HuH-7 (cell line): ENCODE results near the gene CLK2.
"Not testable (repeated sequence)": the region's sequence is repeated elsewhere in the genome, so short reads cannot be mapped to it uniquely, and the experiment has no call there.

ENCODE experiments used
- DNase-seq: peaks from one replicate; pipeline ENCODE4 v3.0.0; 2011; ENCODE audit warnings: low spot score

CLK2 gene

DNA sequence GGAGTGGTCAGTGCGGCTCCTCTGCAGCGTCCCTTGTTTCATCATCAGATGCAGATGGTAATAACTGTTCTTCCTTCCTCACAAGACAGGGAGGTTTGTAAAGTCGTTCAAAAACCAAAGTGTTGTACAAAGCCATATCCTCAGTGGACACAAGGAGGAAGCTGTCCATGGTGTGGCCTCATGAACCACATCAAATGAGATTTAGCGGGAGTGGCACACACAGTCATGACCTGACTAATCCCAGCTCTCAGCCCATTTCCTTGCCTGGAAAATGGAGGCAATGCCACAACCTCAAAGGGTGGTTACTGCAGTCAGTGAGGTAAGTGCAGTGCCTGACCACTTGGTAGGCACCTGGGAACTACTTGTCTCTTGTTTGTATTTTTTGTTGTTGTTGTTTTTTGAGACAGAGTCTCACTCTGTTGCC is 31.5 kb downstream of the CLK2 start:
- no peak for DNase-seq

DNA sequence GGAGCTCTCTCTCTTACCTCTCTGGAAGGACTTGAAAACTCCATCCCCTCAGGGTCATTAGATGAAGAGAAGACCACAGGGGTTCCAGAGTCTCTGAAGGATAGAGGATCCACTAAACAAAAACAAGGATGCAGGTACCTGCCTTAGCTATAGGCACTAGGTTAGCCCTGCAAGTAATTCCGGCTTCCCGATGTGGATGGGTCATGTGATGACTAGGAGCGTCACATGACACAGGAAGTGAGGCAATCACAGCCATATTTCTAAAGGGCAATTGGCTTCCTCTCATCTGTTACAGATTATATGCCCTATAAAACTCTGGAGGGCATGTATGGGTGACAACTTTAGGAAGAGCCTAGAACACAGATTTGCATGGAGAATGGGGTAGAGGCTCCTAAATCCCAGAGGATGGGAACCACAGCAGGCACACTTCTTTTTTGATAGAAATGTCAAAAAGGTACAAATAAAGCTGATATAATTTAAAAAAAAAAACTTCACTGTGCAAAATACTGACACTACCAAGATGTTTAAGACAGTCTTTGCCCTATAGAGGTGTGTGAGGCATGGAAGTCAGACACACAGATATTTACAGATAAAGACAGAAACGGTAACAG is 32.1 kb downstream of the CLK2 start:
- peak; percentile 87 for DNase-seq

DNA sequence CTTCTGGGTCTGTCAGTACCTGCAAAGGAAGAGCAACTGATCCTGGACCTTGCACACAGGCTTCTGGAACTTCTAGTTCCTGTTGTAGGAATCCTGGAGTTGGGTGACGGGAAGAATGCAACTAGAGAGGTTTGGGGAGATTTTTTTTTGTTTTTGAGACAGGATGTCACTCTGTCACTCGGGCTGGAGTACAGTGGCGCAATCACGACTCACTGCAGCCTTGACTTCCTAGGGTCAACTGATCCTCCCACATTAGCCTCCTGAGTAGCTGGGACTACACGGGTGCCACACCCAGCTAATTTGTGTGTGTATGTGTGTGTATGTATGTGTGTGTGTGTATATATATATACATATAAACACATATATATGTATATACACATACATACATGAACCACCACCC is 36.9 kb downstream of the CLK2 start:
- no peak for DNase-seq

DNA sequence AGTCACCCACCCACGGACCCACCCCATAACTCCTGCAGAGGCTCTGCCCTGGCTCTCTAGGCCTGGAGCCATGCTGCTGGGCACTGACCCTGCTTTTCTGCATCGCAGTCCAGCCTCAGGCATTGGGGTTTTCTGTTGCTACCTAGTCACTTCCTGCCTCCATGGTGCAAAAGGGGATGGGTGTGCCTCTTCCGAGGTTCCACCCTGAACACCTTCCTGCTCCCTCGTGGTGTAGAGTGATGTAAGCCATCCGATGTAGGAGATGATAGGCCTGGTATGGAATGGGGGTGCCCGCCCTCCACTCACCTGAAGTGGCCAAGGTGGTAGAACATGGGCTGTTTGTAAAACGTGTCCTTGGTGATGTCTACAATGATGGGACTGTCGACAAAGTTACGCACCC is 37.9 kb downstream of the CLK2 start:
- not testable (repeated sequence) for DNase-seq

DNA sequence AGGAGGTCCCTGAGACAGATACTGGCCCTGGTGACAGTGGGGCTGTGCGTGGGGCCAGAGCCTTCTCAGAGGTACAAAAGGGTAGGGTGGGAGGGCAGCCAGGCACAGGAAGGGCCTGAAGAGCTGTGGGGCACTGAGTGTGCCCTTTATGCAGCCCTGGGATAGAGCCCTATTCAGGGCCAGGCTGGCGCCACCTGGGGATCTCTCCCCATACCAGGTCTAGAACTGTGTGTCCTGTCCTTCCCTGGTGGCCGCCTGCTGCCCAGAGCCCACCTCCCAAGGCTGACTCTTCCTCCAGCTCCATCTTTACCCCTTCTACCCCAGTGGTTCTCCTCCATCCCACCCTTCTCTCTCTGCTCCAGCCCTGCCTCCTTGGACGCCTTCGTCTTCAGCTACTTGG is 39.8 kb downstream of the CLK2 start:
- not testable (repeated sequence) for DNase-seq

DNA sequence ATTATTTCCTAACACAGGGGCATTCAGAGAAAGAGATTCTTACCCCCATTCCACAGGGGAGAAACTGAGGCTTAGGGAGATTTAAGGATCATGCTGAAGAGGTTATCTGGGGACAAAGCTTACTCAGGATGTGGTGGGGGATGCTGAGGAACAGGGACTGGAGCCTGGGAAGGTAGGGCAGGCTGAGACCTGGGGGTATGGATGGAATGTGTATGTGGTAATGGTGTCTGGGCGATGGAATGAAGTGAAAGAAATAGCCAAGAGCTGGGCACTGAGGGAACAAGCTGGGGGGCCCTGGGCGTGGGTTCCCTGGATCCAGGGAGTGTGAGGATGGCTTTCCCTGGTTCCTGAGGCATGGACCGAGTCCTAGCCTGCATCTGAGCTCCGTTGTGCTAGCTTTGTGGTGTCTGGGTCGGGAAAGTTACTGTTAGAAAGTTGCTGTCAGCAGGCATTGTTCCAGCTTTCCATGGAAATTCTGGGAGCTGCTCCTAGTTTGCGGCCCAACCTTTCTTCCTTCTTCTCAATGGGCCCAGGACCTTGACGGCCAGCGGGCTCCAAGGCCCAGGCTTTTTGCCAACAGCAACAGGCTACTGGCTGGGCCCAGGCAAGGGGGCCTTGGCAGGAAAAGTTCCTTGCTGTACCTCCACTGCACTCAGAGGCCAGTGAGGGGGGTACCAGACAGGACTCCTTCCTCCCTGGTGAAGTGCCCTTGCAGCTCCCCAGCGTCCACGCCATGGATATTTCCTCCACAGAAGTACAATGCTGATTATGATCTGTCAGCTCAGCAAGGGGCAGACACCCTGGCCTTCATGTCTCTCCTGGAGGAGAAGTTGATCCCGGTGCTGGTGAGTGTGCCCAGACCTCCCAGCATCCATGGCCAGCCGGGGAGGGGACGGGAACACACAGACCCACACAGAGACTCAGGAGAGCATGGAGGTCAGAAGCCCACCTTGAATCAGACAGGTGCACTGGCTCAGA is 41.0 kb downstream of the CLK2 start:
- DNase-seq: not testable (repeated sequence)

DNA sequence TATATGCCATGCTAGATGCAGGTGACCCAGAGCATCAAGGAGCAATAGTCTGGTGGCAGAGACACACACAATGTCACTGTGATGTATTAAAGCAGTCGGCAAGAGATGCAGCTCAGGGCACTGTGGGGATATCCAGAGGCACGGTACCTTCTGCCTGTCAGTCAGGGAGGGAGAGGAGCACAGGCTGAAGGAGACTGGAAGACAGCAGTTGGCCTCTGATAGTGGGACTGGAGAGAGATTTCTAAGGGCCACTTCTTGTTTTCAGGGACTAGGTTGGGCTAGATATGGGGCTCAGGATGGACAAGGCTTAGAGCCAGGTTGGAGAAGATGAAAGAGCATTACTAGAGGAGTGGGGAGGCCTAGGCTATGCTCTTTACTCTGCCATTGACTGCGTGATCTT is 42.0 kb downstream of the CLK2 start:
- not testable (repeated sequence) for DNase-seq

DNA sequence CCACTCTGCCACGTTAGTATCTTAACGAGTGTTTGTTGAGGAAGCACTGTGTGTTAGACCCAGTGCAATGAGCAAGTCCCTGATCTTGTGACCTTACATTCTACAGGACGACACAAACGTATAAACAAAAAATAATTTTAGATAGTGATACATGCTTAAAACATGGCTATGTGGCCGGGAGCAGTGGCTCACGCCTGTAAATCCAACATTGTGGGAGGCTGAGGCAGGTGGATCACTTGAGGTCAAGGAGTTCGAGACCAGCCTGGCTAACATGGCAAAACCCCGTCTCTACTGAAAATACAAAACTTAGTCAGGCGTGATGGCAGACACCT is 45.2 kb downstream of the CLK2 start:
- no peak for DNase-seq

DNA sequence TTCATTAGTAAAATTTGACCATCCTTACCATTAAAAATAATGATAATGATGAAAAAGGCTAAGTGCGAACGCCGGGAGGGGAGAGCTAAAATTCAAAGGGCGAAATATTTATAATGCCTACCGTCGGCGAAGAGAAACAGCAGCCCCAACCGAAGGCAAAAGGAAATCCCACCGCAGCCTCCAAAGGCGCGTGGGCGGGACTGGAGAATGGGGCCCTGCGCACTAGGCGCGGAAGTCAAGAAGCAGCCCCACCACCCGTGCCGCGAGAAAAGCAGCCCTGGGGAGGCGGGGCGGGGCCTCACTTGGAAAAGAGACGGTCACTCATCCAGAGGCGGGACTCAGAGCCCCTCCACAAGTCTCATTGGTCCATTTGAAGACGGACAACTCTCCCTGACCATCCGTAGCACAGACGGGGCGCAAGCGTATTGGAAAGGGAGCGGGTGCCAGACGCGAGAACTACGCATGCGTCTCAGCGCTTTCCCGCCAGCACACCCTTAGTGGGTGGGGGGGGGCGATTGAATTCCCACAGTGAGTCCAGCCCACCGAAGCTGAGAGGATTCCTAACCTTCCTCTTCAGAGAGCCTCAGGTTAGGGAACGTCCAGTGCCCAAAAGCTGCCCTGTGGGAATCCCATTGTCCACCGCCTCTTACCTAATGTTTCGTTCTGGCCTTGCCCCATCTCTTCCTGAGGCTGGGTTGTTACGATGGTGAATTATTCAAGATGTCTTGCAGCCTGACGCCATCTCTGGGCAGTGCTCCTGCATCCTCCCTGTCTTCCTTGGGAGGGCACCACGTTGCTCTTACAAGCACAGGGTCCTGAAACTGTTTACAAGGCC is 45.8 kb downstream of the CLK2 start:
- DNase-seq: peak; percentile 99

DNA sequence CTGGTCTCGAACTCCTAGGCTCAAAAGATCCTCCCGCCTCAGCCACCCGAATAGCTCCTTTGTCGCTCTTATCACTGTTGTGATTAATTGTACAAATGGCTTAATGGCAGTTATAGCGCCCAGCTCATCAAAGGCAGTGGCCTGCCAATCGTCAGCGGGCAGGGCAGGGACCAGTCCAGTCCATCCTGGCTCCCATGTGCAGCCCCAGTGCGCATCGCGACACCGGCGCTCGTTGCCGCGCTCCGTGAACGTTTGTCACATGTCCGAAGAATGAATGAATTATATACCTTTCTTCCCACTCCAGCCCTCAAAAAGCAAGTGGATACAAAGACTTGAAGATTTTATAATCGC is 46.4 kb downstream of the CLK2 start:
- peak; percentile 47 for DNase-seq

DNA sequence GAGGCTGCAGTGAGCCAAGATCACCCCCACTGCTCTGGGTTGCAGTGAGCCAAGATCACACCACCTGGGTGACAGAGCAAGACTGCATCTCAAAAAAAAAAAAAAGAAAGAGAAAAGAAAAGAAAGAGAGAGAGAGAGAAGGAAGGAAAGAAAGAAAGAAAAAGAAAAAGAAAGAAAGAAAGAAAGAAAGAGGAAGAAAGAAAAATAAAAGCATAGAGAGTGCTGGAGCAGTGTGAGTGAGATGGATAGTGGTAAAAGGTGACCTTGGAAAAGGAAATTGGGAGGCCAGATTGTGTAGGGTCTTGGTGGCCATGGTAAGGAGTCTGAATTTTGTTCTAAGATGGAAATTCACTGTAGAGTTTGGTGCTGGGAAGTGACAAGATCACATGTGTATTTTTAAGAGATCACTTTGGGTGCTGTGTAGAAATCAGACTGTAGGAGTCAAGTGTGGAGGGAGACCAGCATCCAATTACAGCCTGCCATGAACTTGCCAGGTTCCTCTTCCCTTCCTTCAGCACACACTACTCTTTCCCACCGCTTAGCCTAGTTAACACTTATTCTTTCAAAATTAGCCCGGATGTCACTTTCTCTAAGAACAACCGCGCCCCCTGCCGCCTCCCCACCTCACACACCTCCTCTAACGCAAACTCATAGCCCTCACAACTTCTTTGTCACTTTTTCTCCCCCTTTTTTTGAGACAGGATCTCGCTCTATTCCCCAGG is 47.0 kb downstream of the CLK2 start:
- peak; percentile 66 for DNase-seq

DNA sequence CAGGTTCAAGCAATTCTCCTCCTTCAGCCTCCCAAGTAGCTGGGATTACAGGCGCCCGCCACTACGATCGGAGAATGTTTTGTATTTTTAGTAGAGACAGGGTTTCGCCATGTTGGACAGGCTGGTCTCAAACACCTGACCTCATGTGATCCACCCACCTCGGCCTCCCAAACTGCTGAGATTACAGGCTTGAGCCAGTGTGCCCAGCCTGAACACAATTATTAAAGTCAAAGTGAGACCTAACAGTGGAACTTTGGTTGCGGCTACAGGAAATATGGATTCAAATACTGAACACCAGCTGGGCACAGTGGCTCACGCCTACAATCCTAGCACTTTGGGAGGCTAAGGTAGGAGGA is 47.9 kb downstream of the CLK2 start:
- DNase-seq: not testable (repeated sequence)

DNA sequence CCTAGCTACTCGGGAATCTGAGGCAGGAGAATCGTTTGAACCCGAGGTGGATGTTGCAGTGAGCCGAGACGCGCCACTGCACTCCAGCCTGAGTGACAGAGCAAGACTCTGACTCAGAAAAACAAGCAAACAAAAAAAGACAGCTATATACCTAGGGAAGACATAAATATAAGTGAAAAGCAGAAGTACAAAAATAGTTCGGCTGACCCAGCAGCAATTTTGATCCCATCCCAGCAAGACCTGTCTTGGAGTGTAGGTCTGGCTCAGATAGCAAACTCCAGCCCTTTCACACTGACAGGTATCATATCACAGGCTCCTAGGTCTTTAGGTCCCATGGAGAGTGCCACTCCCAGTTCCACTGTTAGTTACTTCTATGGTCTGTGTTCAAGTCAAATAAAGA is 50.3 kb downstream of the CLK2 start:
- no peak for DNase-seq

DNA sequence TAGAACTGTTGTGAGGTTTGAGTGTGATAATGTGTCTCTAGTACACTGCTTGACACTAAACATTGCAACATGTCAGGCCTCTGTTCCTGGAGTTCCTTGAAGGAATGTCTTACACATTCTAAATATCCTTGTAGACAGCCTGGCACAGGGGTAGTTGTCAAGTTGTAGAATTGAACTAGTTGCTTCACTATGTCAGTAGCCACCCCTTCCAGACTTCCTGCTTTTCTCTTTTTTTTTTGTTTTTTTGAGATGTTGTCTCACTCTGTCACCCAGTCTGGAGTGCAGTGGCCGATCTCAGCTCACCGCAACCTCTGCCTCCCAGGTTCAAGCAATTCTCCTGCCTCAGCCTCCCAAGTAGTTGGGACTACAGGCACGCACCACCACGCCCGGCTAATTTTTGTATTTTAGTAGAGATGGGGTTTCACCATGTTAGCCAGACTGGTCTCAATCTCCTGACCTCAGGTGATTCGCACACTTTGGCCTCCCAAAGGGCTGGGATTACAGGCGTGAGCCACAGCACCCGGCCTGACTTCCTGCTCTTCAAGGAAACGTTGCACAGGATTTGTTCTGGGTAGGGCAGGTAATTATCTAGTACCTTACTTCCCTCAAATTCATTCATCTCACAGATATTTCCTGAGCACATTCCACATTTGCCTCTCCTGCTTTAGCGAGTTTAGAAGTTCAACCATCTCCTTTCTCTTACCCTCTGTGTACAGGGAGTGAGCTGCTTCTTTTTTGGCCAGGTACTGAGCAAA is 52.9 kb downstream of the CLK2 start:
- not testable (repeated sequence) for DNase-seq

DNA sequence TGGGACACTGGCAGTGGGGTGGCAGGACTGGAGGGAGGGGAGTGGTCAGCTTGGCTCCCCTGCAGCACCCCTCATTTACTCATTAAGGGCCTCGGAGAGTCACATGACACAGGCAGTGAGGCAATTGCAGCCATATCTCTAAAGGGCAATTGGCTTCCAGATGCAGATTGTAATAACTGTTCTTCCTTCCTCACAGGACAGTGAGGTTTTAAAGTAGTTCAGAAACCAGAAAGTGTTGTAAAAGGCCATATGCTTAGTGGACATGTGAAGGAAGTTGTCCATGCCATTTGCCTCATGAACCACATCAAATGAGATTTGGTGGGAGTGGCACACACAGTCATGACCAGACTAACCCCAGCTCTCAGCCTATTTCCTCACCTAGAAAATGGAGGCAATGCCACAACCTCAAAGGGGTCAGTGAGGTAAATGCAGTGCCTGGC is 53.7 kb downstream of the CLK2 start:
- no peak for DNase-seq

DNA sequence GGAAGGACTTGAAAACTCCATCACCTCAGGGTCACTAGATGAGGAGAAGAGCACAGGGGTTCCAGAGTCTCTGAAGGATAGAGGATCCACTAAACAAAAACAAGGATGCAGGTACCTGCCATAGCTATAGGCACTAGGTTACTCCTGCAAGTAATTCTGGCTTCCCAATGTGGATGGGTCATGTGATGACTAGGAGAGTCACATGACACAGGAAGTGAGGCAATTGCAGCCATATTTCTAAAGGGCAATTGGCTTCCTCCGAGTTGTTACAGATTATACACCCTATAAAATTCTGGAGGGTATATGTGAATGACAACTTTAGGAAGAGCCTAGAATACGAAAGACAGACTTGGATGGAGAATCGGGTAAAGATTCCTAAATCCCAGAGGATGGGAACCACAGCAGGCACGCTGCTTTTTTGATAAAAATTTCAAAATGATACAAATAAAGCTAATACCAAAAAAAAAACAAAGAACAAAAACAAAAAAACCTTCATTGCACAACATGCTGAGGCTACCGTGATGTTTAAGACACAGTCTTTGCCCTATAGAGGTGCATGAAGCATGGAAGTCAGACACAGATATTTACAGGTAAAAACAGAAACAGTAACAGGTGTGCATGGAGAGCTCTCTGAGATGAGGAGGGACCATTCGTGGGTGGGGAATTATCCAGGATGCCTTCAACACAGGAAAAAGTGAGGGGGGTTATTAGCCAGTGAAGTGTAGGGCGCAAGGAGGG is 54.3 kb downstream of the CLK2 start:
- no peak for DNase-seq

DNA sequence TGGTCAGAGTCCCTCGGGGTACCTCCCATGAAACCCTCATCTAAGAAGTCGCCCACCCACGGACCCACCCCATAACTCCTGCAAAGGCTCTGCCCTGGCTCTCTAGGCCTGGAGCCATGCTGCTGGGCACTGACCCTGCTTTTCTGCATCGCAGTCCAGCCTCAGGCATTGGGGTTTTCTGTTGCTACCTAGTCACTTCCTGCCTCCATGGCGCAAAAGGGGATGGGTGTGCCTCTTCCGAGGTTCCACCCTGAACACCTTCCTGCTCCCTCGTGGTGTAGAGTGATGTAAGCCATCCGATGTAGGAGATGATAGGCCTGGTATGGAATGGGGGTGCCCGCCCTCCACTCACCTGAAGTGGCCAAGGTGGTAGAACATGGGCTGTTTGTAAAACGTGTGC is 58.6 kb downstream of the CLK2 start:
- not testable (repeated sequence) for DNase-seq
